Measurements from ENCODE around the gene TAS2R40.

DNA sequence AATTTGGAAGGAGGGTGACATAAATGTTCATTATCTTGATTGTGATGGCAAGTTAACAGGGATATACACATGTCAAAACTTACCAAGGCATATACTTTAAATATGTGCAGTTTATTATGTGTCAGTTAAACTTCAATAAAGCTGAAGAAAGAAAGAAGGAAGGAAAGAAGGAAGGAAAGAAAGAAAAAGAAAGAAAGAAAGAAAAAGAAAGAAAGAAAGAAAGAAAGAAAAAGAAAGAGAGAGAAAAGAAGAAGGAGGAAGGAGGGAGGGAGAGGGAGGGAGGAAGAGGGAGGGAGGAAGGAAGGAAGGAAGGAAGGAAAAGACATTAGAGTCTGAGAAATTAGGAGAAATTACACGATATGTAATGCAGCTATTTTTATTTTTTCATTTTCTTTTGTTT is 25.5 kb downstream of the TAS2R40 start:
- TF ChIP-seq, protein P1, sequence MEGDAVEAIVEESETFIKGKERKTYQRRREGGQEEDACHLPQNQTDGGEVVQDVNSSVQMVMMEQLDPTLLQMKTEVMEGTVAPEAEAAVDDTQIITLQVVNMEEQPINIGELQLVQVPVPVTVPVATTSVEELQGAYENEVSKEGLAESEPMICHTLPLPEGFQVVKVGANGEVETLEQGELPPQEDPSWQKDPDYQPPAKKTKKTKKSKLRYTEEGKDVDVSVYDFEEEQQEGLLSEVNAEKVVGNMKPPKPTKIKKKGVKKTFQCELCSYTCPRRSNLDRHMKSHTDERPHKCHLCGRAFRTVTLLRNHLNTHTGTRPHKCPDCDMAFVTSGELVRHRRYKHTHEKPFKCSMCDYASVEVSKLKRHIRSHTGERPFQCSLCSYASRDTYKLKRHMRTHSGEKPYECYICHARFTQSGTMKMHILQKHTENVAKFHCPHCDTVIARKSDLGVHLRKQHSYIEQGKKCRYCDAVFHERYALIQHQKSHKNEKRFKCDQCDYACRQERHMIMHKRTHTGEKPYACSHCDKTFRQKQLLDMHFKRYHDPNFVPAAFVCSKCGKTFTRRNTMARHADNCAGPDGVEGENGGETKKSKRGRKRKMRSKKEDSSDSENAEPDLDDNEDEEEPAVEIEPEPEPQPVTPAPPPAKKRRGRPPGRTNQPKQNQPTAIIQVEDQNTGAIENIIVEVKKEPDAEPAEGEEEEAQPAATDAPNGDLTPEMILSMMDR (IDR thresholded peaks at IDR 0.05; ENCODE audit: insufficient read depth, low read length, poor library complexity, severe bottlenecking): no peak
- TF ChIP-seq EZH2phosphoT487 (conservative IDR thresholded peaks at IDR 0.05; ENCODE audit: low read length): no peak
